Chondrocyte (in vitro differentiated cells): Measurements from ENCODE around the gene CDC42SE2. TPM values are rescaled to one million over a fixed set of nuclear protein-coding genes. Genes with fewer than 3 reads are reported as not detected.

ENCODE experiments used
- DNase-seq: peaks from one replicate; pipeline ENCODE4 v3.0.0; 2021; ENCODE audit warnings: mixed read lengths, low spot score
- H3K27ac Mint-ChIP-seq: one replicate; pipeline ENCODE4 v1.8.0; 2021; ENCODE audit warnings: mild to moderate bottlenecking, moderate library complexity, mixed read lengths; ENCODE audit not compliant: unreplicated experiment
- H3K27me3 Mint-ChIP-seq: 2 replicates; pipeline ENCODE4 v1.8.0; 2021; ENCODE audit warnings: low read depth, mixed read lengths
- H3K36me3 Mint-ChIP-seq: 2 replicates; pipeline ENCODE4 v1.8.0; 2021; ENCODE audit warnings: low read depth, mixed read lengths
- H3K4me1 Mint-ChIP-seq: 2 replicates; pipeline ENCODE4 v1.8.0; 2021; ENCODE audit warnings: low read depth, mild to moderate bottlenecking, mixed read lengths
- H3K4me3 Mint-ChIP-seq: one replicate; pipeline ENCODE4 v1.8.0; 2021; ENCODE audit warnings: mild to moderate bottlenecking, moderate library complexity, mixed read lengths; ENCODE audit not compliant: unreplicated experiment
- H3K9me3 Mint-ChIP-seq: 2 replicates; pipeline ENCODE4 v1.8.0; 2021; ENCODE audit warnings: low read depth, mixed read lengths
- CTCF ChIP-seq: fragments of 200-600 bp; sonication (generic); IDR thresholded peaks from 2 replicates; pipeline ENCODE4 v1.5.0; 2021; ENCODE audit warnings: antibody characterized with exemption, mild to moderate bottlenecking, moderate library complexity
- total RNA-seq: library from RNA; stranded (reverse); gene quantifications from 3 replicates; pipeline ENCODE4 v1.2.1, GENCODE V29; 2021

Gene CDC42SE2
- total RNA-seq, 1 donor from 2014 or later: 23.7 TPM

DNA sequence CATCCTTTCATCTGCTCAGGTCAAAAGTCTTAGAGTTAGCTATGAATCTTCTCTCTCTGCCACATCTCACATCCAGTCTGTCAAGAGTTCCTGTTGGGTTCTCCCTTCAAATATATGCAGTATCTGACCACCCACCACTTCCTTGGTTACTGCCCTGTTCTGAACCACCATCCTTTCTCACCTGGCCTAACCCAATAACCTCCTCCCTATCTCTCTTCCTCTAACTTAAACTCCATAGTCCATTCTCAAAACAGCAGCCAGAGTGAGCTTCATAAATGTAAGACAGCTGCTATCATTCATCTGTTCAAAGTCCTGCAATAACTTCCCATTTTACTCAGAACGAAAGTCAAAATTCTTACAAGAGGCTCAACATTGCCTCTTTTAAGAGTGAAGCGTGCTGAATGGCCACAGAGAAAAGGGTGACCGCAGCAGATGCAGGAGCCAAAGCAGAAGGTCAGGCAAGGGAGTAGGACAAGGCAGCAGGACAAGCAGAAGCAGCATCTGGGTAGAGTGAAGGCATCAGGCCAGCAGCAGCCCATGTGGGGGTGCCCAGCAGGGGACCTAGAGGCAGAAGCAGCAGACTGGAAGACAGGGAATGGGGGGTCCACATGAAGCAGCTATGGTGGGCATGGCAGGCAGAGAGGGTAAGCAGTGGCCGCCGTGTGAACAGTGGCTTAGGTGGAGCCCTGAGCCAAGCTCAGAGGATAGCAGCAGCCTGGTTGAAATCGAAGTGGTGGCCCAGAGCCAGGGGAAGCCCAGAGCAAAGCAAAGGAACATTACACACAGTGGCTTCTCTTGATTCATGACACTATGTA lies 39.3 kb upstream of the CDC42SE2 start:
- H3K36me3 Mint-ChIP-seq: no peaks in the 10 kb centered on the region
- H3K4me1 Mint-ChIP-seq: peaks cover 9% of the 10 kb centered on the region
- no peaks in the 10 kb centered on the region for H3K27me3 Mint-ChIP-seq
- no peak overlapping the region for H3K4me3 Mint-ChIP-seq
- no peak overlapping the region for H3K27ac Mint-ChIP-seq
- no peak for DNase-seq
- no peaks in the 10 kb centered on the region for H3K9me3 Mint-ChIP-seq
- no peak for TF ChIP-seq CTCF

DNA sequence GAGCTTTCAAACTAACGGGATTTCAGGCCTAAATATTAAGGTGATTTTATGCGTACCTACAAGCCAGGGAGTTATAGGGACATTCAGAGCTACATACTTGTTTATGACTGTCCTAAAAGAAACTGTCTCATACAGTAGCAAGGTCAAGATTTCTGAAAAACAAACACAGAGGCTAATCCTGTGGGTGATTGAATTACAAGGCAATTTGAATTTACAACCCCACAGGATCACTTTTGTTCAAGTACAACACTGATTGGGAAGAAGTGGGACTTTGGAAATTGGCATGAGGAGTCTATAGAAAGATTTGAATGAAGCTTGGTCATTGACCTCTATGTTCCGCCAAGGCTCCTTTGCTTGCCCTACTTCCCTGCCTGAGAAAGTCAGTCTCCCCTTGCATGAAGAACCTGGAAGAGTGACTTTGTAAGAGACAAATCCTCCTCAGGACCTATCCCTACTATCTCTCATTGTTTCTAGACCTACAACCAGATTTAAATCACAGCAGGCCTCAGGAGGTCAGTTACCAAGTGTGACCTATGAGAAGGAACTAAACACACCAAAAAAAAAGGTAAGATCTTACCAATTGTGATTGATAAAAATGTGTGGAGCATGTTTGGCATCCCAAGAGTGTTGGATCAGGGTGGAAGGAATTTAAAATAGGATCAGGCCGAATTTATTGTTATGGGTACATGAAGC lies 38.4 kb upstream of the CDC42SE2 start:
- no peaks in the 10 kb centered on the region for H3K27me3 Mint-ChIP-seq
- H3K4me3 Mint-ChIP-seq: no peak overlapping the region
- no peak overlapping the region for H3K27ac Mint-ChIP-seq
- TF ChIP-seq CTCF: no peak
- no peak for DNase-seq
- H3K9me3 Mint-ChIP-seq: no peaks in the 10 kb centered on the region
- peaks cover 7% of the 10 kb centered on the region for H3K4me1 Mint-ChIP-seq
- no peaks in the 10 kb centered on the region for H3K36me3 Mint-ChIP-seq

DNA sequence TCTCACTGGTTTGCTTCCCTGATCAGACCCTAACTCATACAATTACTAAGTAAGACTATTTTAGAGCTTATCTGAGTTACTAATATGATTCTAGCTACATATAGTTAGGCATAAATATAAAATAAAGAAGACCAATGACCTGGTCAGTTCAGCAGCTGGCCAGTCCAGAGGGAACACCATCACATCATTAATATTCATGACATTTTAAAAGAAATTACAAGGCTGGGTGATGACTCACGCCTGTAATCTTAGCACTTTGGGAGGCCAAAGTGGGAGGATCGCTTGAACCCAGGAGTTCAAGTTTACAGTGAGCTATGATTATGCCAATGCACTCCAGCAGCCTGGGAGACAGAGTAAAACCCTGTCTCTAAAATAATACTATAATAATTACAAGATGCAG lies 37.0 kb upstream of the CDC42SE2 start:
- Mint-ChIP-seq H3K36me3 (no peaks in the 10 kb centered on the region), H3K4me1 (peaks cover 4% of the 10 kb centered on the region), H3K27me3 (no peaks in the 10 kb centered on the region), H3K27ac (no peak overlapping the region), H3K9me3 (no peaks in the 10 kb centered on the region), H3K4me3 (no peak overlapping the region)
- TF ChIP-seq CTCF: no peak
- DNase-seq: no peak

DNA sequence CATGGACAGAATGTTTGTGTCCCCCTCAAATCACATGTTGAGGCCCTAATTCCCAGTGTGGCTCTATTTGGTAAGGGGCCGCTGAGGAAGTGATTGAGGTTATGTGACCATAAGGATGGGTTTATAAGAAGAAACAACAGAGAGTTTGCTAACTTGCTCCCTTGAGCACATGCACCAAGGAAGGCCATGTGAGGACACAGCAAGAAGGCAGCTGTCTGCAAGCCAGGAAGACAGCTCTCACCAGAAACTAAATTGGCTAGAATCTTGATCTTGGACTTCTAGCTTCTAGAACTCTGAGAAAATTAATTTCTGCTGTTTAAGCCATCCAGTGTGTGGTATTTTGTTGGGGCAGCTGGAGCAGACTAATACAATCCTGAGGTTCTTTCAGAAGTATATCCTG lies 35.2 kb upstream of the CDC42SE2 start:
- Mint-ChIP-seq H3K27ac (no peak overlapping the region), H3K36me3 (no peaks in the 10 kb centered on the region), H3K27me3 (no peaks in the 10 kb centered on the region), H3K4me3 (no peak overlapping the region), H3K9me3 (no peaks in the 10 kb centered on the region), H3K4me1 (no peaks in the 10 kb centered on the region)
- no peak for DNase-seq
- TF ChIP-seq CTCF: no peak

DNA sequence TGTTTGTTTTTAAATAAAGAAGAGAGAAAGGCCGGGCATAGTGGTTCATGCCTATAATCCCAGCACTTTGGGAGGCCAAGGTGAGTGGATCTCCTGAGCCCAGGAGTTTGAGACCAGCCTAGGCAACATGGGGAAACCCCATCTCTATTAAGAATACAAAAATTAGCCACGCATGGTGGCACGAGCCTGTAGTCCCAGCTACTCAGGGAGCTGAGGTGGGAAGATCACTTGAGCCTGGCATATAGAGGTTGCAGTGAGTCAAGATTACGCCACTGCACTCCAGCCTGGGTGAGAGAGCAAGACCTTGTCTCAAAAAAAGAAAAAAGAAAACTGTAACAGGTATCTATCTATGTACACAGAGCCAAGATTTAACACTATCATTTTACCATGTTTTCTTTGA lies 34.2 kb upstream of the CDC42SE2 start:
- Mint-ChIP-seq H3K36me3 (no peaks in the 10 kb centered on the region), H3K27me3 (no peaks in the 10 kb centered on the region), H3K4me1 (no peaks in the 10 kb centered on the region), H3K27ac (no peak overlapping the region), H3K9me3 (no peaks in the 10 kb centered on the region), H3K4me3 (no peak overlapping the region)
- no peak for TF ChIP-seq CTCF
- no peak for DNase-seq
